ENCODE data around the gene DCUN1D2.

DCUN1D2 gene

DNA sequence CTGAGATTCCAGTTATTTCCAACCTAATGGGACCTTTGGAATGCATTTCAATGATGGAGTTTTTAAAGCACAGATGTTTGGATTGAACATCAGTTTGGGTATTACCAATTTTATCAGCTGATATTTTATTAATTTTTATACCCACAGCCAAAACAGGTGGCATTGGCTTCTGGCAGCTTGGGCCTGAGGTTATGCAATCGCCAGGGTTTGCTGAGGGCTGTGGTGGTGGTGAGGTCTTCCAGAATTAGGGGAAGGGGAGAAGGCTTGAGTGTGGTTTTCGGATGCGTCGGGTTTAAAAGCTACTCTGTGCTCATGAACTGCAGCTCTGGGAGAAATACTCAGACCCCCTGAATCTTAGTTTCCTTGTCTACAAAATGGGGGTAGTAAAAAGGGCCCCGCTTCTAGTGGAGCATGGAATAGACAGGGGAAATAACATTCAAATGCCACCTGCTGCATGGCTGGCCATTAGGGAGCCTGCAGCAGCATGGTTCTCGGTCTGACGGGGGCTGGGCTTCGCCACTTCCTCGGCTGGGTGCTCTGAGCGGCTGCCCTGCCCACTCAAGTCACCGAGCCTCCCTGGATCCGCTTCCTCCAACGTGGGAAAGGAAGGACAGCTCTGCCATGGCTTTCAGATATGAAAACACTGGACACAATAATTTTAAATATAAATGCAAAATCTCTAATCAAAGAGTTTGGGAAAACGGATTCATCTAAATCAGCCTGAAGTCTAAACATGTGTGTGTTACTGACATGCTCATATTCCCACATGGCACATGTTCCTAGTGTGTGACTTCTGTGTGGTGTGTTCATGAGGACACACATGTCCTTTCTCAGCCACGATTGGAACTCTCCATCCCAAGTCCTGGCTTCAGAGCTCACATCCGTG, 72.4 kb downstream of the DCUN1D2 start:
- no peak overlapping the region for H3K4me3 ChIP-seq (replicated peaks; ENCODE audit: insufficient read depth, low read length)
- TF ChIP-seq, protein P1, sequence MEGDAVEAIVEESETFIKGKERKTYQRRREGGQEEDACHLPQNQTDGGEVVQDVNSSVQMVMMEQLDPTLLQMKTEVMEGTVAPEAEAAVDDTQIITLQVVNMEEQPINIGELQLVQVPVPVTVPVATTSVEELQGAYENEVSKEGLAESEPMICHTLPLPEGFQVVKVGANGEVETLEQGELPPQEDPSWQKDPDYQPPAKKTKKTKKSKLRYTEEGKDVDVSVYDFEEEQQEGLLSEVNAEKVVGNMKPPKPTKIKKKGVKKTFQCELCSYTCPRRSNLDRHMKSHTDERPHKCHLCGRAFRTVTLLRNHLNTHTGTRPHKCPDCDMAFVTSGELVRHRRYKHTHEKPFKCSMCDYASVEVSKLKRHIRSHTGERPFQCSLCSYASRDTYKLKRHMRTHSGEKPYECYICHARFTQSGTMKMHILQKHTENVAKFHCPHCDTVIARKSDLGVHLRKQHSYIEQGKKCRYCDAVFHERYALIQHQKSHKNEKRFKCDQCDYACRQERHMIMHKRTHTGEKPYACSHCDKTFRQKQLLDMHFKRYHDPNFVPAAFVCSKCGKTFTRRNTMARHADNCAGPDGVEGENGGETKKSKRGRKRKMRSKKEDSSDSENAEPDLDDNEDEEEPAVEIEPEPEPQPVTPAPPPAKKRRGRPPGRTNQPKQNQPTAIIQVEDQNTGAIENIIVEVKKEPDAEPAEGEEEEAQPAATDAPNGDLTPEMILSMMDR (IDR thresholded peaks at IDR 0.05; ENCODE audit: insufficient read depth, low read length), result no peak
- TF ChIP-seq, protein P2, sequence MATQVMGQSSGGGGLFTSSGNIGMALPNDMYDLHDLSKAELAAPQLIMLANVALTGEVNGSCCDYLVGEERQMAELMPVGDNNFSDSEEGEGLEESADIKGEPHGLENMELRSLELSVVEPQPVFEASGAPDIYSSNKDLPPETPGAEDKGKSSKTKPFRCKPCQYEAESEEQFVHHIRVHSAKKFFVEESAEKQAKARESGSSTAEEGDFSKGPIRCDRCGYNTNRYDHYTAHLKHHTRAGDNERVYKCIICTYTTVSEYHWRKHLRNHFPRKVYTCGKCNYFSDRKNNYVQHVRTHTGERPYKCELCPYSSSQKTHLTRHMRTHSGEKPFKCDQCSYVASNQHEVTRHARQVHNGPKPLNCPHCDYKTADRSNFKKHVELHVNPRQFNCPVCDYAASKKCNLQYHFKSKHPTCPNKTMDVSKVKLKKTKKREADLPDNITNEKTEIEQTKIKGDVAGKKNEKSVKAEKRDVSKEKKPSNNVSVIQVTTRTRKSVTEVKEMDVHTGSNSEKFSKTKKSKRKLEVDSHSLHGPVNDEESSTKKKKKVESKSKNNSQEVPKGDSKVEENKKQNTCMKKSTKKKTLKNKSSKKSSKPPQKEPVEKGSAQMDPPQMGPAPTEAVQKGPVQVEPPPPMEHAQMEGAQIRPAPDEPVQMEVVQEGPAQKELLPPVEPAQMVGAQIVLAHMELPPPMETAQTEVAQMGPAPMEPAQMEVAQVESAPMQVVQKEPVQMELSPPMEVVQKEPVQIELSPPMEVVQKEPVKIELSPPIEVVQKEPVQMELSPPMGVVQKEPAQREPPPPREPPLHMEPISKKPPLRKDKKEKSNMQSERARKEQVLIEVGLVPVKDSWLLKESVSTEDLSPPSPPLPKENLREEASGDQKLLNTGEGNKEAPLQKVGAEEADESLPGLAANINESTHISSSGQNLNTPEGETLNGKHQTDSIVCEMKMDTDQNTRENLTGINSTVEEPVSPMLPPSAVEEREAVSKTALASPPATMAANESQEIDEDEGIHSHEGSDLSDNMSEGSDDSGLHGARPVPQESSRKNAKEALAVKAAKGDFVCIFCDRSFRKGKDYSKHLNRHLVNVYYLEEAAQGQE (IDR thresholded peaks at IDR 0.05; ENCODE audit: insufficient replicate concordance, low read depth), result no peak
- no peak for TF ChIP-seq POLR2AphosphoS5 (IDR thresholded peaks at IDR 0.05; ENCODE audit: low read depth)
- peak in 1 of 2 experiments; percentile 28 for DNase-seq (ENCODE audit: low read depth in 1 of 2, low spot score in 1 of 2)
- no peak overlapping the region for H3K27ac ChIP-seq (replicated peaks)
- no peaks in the 10 kb centered on the region for H3K27me3 ChIP-seq (ENCODE audit: insufficient read depth, poor library complexity, severe bottlenecking)

DNA sequence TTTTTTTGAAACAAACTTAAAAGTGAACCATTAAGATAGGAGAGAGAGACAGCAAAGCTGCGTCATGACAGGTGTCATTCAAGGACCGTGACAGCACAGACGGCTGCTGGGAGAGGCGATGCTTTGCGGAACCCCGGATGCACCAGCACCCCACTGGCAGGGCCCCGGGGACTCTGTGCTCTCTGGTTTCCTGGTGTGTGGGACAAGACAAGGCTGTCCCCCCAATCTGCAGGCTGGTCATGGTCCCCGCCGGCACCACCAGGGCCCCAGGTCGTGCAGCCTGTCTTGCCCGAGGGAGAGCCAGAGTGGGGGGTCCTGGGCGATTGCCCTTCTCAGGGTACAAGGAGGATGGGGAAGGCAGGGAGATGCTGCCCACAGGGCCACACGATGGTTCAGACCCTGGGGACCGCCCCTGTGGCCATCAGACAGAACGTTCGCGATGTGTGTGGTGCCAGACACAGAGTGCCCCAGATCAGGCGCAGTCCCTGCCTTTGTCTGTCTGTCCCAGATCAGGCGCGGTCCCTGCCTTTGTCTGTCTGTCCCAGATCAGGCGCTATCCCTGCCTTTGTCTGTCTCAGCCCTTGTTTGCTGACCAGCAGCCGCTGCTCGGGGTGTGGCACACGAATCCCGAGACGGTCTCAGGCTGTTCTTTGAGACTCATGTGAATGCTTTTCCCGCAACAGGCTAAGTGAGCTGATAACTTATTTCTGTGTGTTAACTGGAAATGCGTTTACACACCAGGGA, 73.3 kb downstream of the DCUN1D2 start:
- no peak for DNase-seq (ENCODE audit: low read depth in 1 of 2, low spot score in 1 of 2)
- Histone ChIP-seq H3K27ac (replicated peaks) (no peak overlapping the region), H3K4me3 (replicated peaks; ENCODE audit: insufficient read depth, low read length) (no peak overlapping the region), H3K27me3 (ENCODE audit: insufficient read depth, poor library complexity, severe bottlenecking) (no peaks in the 10 kb centered on the region)
- TF ChIP-seq, protein P2 (IDR thresholded peaks at IDR 0.05; ENCODE audit: insufficient replicate concordance, low read depth), result no peak
- TF ChIP-seq SPI1 (IDR thresholded peaks at IDR 0.05; ENCODE audit: borderline replicate concordance, low read depth) (no peak), POLR2AphosphoS5 (IDR thresholded peaks at IDR 0.05; ENCODE audit: low read depth) (no peak), GABPA (IDR thresholded peaks at IDR 0.05; ENCODE audit: low read depth) (no peak)
- TF ChIP-seq, protein P1 (IDR thresholded peaks at IDR 0.05; ENCODE audit: insufficient read depth, low read length), result no peak

DNA sequence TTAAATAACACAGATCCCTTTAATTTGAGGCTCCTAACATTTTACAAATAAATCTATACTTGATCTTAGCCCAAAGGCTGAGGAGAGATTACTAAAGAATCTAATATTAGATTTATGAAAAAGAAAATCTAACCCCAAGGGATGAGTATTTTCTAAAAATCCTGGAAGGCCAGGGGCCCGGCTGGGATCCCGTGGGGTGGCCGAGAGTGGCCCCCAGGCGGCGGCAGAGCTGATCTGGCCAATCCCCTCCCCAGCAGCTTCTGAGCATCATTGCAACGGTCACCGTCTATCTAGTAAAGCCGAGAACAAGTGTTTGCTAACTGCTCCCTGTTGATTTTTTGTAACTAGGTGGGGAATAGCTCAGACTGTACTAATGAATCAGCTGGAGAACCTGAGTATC, 74.7 kb downstream of the DCUN1D2 start:
- H3K27ac ChIP-seq (replicated peaks), result no peak overlapping the region
- H3K4me3 ChIP-seq (replicated peaks; ENCODE audit: insufficient read depth, low read length), result no peak overlapping the region
- TF ChIP-seq GABPA (IDR thresholded peaks at IDR 0.05; ENCODE audit: low read depth), result no peak
- no peak for TF ChIP-seq POLR2AphosphoS5 (IDR thresholded peaks at IDR 0.05; ENCODE audit: low read depth)
- TF ChIP-seq, protein P2 (IDR thresholded peaks at IDR 0.05; ENCODE audit: insufficient replicate concordance, low read depth), result no peak
- TF ChIP-seq SPI1 (IDR thresholded peaks at IDR 0.05; ENCODE audit: borderline replicate concordance, low read depth), result no peak
- TF ChIP-seq, protein P1 (IDR thresholded peaks at IDR 0.05; ENCODE audit: insufficient read depth, low read length), result no peak
- DNase-seq (ENCODE audit: low read depth in 1 of 2, low spot score in 1 of 2), result no peak
- H3K27me3 ChIP-seq (ENCODE audit: insufficient read depth, poor library complexity, severe bottlenecking), result no peaks in the 10 kb centered on the region

All from HL-60 (cell line).